GM19395 (cell line): ENCODE data around the gene SFXN4.
A peak's percentile ranks its signal among the peaks of the same experiment; 100 is the strongest.
"Not testable (repeated sequence)": the region's sequence is repeated elsewhere in the genome, so short reads cannot be mapped to it uniquely, and the experiment has no call there.

Source experiments
- ATAC-seq: cut with Tn5 transposase; IDR thresholded peaks from one replicate; pipeline ENCODE4 v1.9.1; 2021; ENCODE audit warnings: mild to moderate bottlenecking, moderate library complexity; ENCODE audit not compliant: unreplicated experiment

SFXN4 gene

GRCh38 chr10:119113751-119114732 lies 51.5 kb downstream of the SFXN4 start:
- ATAC-seq, result no peak

GRCh38 chr10:119112056-119112455 lies 53.5 kb downstream of the SFXN4 start:
- no peak for ATAC-seq

GRCh38 chr10:119107771-119108170 lies 57.7 kb downstream of the SFXN4 start:
- not testable (repeated sequence) for ATAC-seq

- ATAC-seq, result not testable (repeated sequence)
Measured at GRCh38 chr10:119107106-119107505, 58.4 kb downstream of the SFXN4 start.

- not testable (repeated sequence) for ATAC-seq
Measured at GRCh38 chr10:119105899-119106298, 59.6 kb downstream of the SFXN4 start.

- no peak for ATAC-seq
Measured at GRCh38 chr10:119105155-119105554, 60.4 kb downstream of the SFXN4 start.

GRCh38 chr10:119104654-119105015 lies 60.9 kb downstream of the SFXN4 start:
- ATAC-seq, result peak; percentile 29

- peak; percentile 88 for ATAC-seq
Measured at GRCh38 chr10:119103903-119104653, 61.4 kb downstream of the SFXN4 start, which contains the start of gene DENND10. TSS of gene DENND10 (plus strand) at chr10:119104113. CDS start at chr10:119104143, 30 bp downstream.

- ATAC-seq, result no peak
Measured at GRCh38 chr10:119103241-119103902, 62.1 kb downstream of the SFXN4 start.

GRCh38 chr10:119101366-119102098 lies 64.0 kb downstream of the SFXN4 start:
- no peak for ATAC-seq

- no peak for ATAC-seq
Measured at GRCh38 chr10:119100434-119101238, 64.9 kb downstream of the SFXN4 start.

- no peak for ATAC-seq
Measured at GRCh38 chr10:119098576-119098975, 66.9 kb downstream of the SFXN4 start.

GRCh38 chr10:119096641-119097415 lies 68.7 kb downstream of the SFXN4 start:
- ATAC-seq, result not testable (repeated sequence)

GRCh38 chr10:119095640-119096039 lies 69.9 kb downstream of the SFXN4 start:
- no peak for ATAC-seq

- no peak for ATAC-seq
Measured at GRCh38 chr10:119090968-119091367, 74.5 kb downstream of the SFXN4 start.
